BLaER1 treated with 17β-estradiol and CSF1 and Interleukin-3, amounts not matched to agents 10 nM and 100 nM (cell line): ENCODE data around the gene LCN2.
A peak's percentile ranks its signal among the peaks of the same experiment; 100 is the strongest.

ENCODE experiments used
- H3K27ac ChIP-seq, 11 experiments: shearing (Covaris generic); formaldehyde crosslinking; 2 replicates each; pipeline ENCODE4 v1.8.1; 2022
- H3K27me3 ChIP-seq, 11 experiments: shearing (Covaris generic); formaldehyde crosslinking; 2 replicates each; pipeline ENCODE4 v1.8.1; 2022
- H3K36me3 ChIP-seq, 11 experiments: shearing (Covaris generic); formaldehyde crosslinking; 2 replicates each; pipeline ENCODE4 v1.8.1; 2022
- H3K4me1 ChIP-seq, 10 experiments: shearing (Covaris generic); formaldehyde crosslinking; 2 replicates each; pipeline ENCODE4 v1.8.1; 2022
- H3K4me2 ChIP-seq, 11 experiments: shearing (Covaris generic); formaldehyde crosslinking; 2 replicates each; pipeline ENCODE4 v1.8.1; 2022
- H3K4me3 ChIP-seq, 10 experiments: shearing (Covaris generic); formaldehyde crosslinking; 2 replicates each; pipeline ENCODE4 v1.8.1; 2022
- H3K9ac ChIP-seq, 11 experiments: shearing (Covaris generic); formaldehyde crosslinking; 2 replicates each; pipeline ENCODE4 v1.8.1; 2022
- H3K9me3 ChIP-seq, 11 experiments: shearing (Covaris generic); formaldehyde crosslinking; replicated peaks in 1 of 11; 2 replicates each; pipeline ENCODE4 v1.8.1; 2022
- H4K20me1 ChIP-seq, 11 experiments: shearing (Covaris generic); formaldehyde crosslinking; 2 replicates each; pipeline ENCODE4 v1.8.1; 2022
- Cebpa-rat ChIP-seq, 11 experiments: shearing (Covaris generic); IDR thresholded peaks; 2 replicates each; pipeline ENCODE4 v1.8.1; 2022

Gene LCN2

DNA sequence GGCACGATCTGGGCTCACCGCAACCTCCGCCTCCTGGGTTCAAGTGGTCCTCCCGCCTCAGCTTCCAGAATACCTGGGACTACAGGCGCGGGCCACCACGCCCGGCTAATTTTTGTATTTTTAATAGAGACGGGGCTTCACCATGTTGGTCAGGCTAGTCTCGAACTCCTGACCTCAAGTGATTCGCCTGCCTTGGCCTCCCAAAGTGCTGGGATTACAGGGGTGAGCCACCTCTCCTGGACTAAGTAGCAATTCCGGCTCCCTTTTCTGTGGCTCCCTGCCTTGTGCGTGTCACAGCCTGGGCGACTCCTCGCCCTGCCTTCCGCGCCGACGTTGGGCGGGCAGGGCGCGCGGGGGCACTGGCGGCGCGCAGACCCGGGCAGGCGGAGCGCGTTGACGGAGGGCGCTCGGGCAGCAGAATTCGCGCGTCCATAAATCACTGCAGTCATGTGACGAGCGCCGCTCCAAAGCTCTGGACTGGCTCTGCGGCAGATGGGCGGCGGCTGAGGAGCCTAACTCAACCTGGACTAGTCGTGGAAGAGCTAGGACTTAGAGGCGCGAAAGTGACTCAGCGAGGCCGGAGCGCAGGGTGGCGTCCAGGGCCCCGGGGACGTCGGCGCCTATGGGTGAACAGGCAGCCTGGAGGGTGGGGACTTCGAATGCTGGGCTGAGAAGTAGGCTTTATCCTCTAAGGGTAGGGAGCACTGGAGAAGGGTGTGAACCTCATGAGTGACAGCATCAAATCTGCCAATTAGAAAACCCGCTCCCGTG, 43.5 kb downstream of the LCN2 start:
- H3K36me3 ChIP-seq, result peaks cover 13 to 27% (median 24%) of the 10 kb centered on the region in 11 experiments; a peak in 20 of 22 replicates
- 0 out of 20 replicates have a peak overlapping the region, but pooled peaks of 1 of the 10 experiments have one; percentile 75 for H3K4me3 ChIP-seq
- H3K9me3 ChIP-seq, result no peaks in the 10 kb centered on the region
- peak overlapping the region in 1 of 11 experiments; percentile 95; a peak in 1 of 22 replicates for H3K9ac ChIP-seq
- H3K4me2 ChIP-seq, result peak overlapping the region in 10 of 11 experiments; percentile 6 to 99 (median 96); a peak in 12 of 22 replicates
- no peaks in the 10 kb centered on the region for H3K27me3 ChIP-seq
- peaks cover 0 to 11% (median 0%) of the 10 kb centered on the region in 11 experiments; a peak in 3 of 22 replicates for H4K20me1 ChIP-seq
- peaks cover 22 to 50% (median 37%) of the 10 kb centered on the region in 10 experiments for H3K4me1 ChIP-seq
- TF ChIP-seq Cebpa-rat (IDR thresholded peaks at IDR 0.05), result no peak
- H3K27ac ChIP-seq, result no peak overlapping the region

GRCh38 chr9:128193469-128194096, 44.3 kb downstream of the LCN2 start:
- Histone ChIP-seq H3K4me2 (peak overlapping the region in 9 of 11 experiments; percentile 3 to 99 (median 26); a peak in 9 of 22 replicates), H3K9ac (0 out of 22 replicates have a peak overlapping the region, but pooled peaks of 1 of the 11 experiments have one; percentile 23), H3K4me3 (no peak overlapping the region), H3K27ac (no peak overlapping the region), H3K4me1 (peaks cover 20 to 42% (median 32%) of the 10 kb centered on the region in 10 experiments), H4K20me1 (peaks cover 0 to 11% (median 0%) of the 10 kb centered on the region in 11 experiments; a peak in 2 of 22 replicates), H3K36me3 (peaks cover 7 to 19% (median 17%) of the 10 kb centered on the region in 11 experiments; a peak in 19 of 22 replicates), H3K27me3 (no peaks in the 10 kb centered on the region), H3K9me3 (no peaks in the 10 kb centered on the region)
- no peak for TF ChIP-seq Cebpa-rat (IDR thresholded peaks at IDR 0.05)

GRCh38 chr9:128201441-128202369, 52.5 kb downstream of the LCN2 start:
- Histone ChIP-seq H3K9me3 (no peaks in the 10 kb centered on the region), H3K4me3 (no peak overlapping the region), H3K36me3 (no peaks in the 10 kb centered on the region), H3K4me2 (peak overlapping the region in 5 of 11 experiments; percentile 30 to 100 (median 99); a peak in 7 of 22 replicates), H3K27ac (no peak overlapping the region), H3K9ac (0 out of 22 replicates have a peak overlapping the region, but pooled peaks of 1 of the 11 experiments have one; percentile 13), H4K20me1 (no peaks in the 10 kb centered on the region), H3K4me1 (peaks cover 17 to 44% (median 37%) of the 10 kb centered on the region in 10 experiments), H3K27me3 (peaks cover 0 to 3% (median 0%) of the 10 kb centered on the region in 11 experiments; a peak in 2 of 22 replicates)
- TF ChIP-seq Cebpa-rat (IDR thresholded peaks at IDR 0.05), result no peak

GRCh38 chr9:128202648-128203023, 53.4 kb downstream of the LCN2 start:
- peaks cover 26 to 54% (median 46%) of the 10 kb centered on the region in 10 experiments for H3K4me1 ChIP-seq

More at GRCh38 chr9:128202648-128203023, 53.4 kb downstream of the LCN2 start:
- Histone ChIP-seq H3K27me3 (peaks cover 0 to 3% (median 0%) of the 10 kb centered on the region in 11 experiments; a peak in 2 of 22 replicates), H3K27ac (peak overlapping the region in 7 of 11 experiments; percentile 31 to 67 (median 45); a peak in 11 of 22 replicates), H3K9me3 (no peaks in the 10 kb centered on the region), H3K36me3 (no peaks in the 10 kb centered on the region), H3K4me3 (peak overlapping the region in 7 of 10 experiments; percentile 69 to 76 (median 70); a peak in 7 of 20 replicates), H3K9ac (peak overlapping the region in 7 of 11 experiments; percentile 13 to 83 (median 77); a peak in 9 of 22 replicates), H3K4me2 (peak overlapping the region; percentile 97 to 100 (median 99)), H4K20me1 (no peaks in the 10 kb centered on the region)
- TF ChIP-seq Cebpa-rat (IDR thresholded peaks at IDR 0.05), result no peak
